ENCODE measurements around the gene HBM.
"Not testable (repeated sequence)": the region's sequence is repeated elsewhere in the genome, so short reads cannot be mapped to it uniquely, and the experiment has no call there.

HBM gene

DNA sequence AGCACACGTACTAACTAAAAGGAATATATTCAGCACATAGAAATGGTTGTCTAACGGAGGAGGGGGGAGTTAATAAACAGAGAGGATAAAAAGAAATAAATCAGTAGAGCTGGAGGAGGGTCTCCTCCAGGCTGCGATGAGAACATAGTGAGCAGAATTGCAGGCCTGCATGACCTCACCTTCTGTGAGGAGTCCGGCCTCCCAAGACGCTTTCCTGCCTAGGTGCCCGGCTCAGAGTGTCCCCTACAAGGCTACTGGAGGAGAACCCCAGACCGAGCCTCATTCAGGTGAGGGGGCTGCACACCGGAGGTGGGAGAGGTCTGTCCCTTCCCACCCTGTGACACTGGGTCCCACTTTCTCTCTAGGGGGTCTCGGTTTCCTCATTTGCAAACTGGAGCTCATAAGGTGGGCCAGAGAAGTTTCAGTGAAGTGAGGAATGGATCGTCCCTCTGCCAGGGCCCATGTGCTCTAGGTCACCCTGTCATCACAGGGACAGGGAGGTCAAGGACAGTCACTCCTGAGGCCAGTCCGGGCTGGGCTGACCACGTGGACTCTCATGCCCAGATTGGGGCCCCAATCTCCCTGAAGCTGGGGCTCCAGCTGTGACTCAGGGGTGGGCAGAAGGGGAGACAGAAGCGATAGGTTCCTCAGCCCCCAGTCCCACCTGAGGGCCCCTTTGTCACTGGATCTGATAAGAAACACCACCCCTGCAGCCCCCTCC lies 3.3 kb upstream of the HBM start:
- WGBS: 91% methylated on average over 13 of the region's 13 CpGs
- Histone ChIP-seq H3K9ac (ENCODE audit: low read depth, low read length) (no peak overlapping the region), H3K27me3 (ENCODE audit: insufficient read depth, low read length) (peaks cover 66% of the 10 kb centered on the region)

GRCh38 chr16:163139-163538 lies 2.6 kb upstream of the HBM start:
- H3K27me3 ChIP-seq (ENCODE audit: insufficient read depth, low read length): peaks cover 66% of the 10 kb centered on the region
- WGBS: 85% methylated on average over 9 of the region's 10 CpGs
- H3K27ac ChIP-seq (ENCODE audit: low read depth, low read length); H3K36me3 ChIP-seq (ENCODE audit: insufficient read depth, low read length); H3K9ac ChIP-seq (ENCODE audit: low read depth, low read length); H3K9me3 ChIP-seq (ENCODE audit: insufficient read depth, low read depth, low read length); H3K4me3 ChIP-seq (ENCODE audit: low read length): not testable (repeated sequence)
- peaks cover 14% of the 10 kb centered on the region for H3K4me1 ChIP-seq (ENCODE audit: insufficient read depth, low read length)

More for the DNA sequence above, 3.3 kb upstream of the HBM start:
- H3K27ac ChIP-seq (ENCODE audit: low read depth, low read length): no peak overlapping the region
- H3K36me3 ChIP-seq (ENCODE audit: insufficient read depth, low read length): no peaks in the 10 kb centered on the region
- no peak overlapping the region for H3K4me3 ChIP-seq (ENCODE audit: low read length)
- H3K4me1 ChIP-seq (ENCODE audit: insufficient read depth, low read length): peaks cover 14% of the 10 kb centered on the region
- no peaks in the 10 kb centered on the region for H3K9me3 ChIP-seq (ENCODE audit: insufficient read depth, low read depth, low read length)

DNA sequence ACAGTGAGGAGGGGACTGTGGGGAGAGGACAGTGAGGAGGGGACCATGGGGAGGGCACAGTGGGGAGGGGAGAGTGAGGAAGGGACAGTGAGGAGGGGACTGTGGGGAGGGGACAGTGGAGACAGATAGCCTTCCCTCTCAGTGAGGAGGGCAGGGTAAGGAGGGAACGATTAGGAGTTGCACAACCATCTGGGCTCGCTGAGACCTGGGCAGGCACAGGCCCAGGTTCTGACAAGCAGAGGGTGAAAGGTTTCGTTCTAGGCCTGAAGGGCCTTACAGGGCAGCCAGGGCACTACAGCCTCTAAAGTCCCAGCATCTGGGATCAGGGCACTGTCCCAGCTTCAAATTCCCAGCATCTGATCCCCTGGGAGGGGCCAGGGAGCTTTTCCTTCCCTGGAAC lies 2.1 kb upstream of the HBM start:
- no CpG with 5 or more reads among the region's 3 CpGs for WGBS
- Histone ChIP-seq H3K27me3 (ENCODE audit: insufficient read depth, low read length) (peaks cover 66% of the 10 kb centered on the region), H3K4me1 (ENCODE audit: insufficient read depth, low read length) (peaks cover 14% of the 10 kb centered on the region)
- H3K36me3 ChIP-seq (ENCODE audit: insufficient read depth, low read length); H3K9me3 ChIP-seq (ENCODE audit: insufficient read depth, low read depth, low read length); H3K4me3 ChIP-seq (ENCODE audit: low read length); H3K9ac ChIP-seq (ENCODE audit: low read depth, low read length); H3K27ac ChIP-seq (ENCODE audit: low read depth, low read length): not testable (repeated sequence)

- not testable (repeated sequence) for H3K9me3 ChIP-seq (ENCODE audit: insufficient read depth, low read depth, low read length)
- H3K4me1 ChIP-seq (ENCODE audit: insufficient read depth, low read length): peaks cover 14% of the 10 kb centered on the region
Observed at GRCh38 chr16:164134-164823, 1.5 kb upstream of the HBM start.

DNA sequence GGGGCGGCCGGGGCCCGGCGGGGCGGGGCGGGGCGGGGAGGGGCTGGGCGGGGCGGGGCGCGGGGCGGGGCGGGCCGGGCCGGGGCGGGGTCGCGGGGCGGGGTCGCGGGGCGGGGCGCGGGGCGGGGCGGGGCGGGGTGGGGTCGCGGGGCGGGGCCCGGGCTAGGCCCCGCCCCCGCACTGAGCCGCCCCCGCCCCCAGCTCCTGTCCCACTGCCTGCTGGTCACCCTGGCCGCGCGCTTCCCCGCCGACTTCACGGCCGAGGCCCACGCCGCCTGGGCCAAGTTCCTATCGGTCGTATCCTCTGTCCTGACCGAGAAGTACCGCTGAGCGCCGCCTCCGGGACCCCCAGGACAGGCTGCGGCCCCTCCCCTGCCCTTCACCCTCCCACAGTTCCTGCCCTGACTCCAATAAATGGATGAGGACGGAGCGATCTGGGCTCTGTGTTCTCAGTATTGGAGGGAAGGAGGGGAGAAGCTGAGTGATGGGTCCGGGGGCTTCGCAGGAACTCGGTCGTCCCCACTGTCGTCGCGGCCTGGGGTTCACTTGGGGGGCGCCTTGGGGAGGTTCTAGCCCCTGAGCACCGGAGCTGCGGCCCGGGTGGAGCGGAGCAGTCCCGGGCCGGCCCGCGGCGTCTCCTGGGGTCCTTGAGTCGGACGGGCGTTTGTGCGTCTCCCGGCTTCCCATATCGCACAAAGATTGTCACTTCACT lies 795 bp upstream of the HBM start:
- Histone ChIP-seq H3K36me3 (ENCODE audit: insufficient read depth, low read length) (no peaks in the 10 kb centered on the region), H3K4me1 (ENCODE audit: insufficient read depth, low read length) (peaks cover 14% of the 10 kb centered on the region), H3K9ac (ENCODE audit: low read depth, low read length) (no peak overlapping the region), H3K27me3 (ENCODE audit: insufficient read depth, low read length) (peaks cover 70% of the 10 kb centered on the region), H3K27ac (ENCODE audit: low read depth, low read length) (no peak overlapping the region), H3K9me3 (ENCODE audit: insufficient read depth, low read depth, low read length) (no peaks in the 10 kb centered on the region), H3K4me3 (ENCODE audit: low read length) (peak overlapping the region; percentile 49)
- 2% methylated on average over 50 of the region's 77 CpGs for WGBS

More at GRCh38 chr16:164134-164823, 1.5 kb upstream of the HBM start:
- peaks cover 68% of the 10 kb centered on the region for H3K27me3 ChIP-seq (ENCODE audit: insufficient read depth, low read length)
- no CpG with 5 or more reads among the region's 80 CpGs for WGBS
- H3K9ac ChIP-seq (ENCODE audit: low read depth, low read length); H3K36me3 ChIP-seq (ENCODE audit: insufficient read depth, low read length); H3K27ac ChIP-seq (ENCODE audit: low read depth, low read length); H3K4me3 ChIP-seq (ENCODE audit: low read length): not testable (repeated sequence)

DNA sequence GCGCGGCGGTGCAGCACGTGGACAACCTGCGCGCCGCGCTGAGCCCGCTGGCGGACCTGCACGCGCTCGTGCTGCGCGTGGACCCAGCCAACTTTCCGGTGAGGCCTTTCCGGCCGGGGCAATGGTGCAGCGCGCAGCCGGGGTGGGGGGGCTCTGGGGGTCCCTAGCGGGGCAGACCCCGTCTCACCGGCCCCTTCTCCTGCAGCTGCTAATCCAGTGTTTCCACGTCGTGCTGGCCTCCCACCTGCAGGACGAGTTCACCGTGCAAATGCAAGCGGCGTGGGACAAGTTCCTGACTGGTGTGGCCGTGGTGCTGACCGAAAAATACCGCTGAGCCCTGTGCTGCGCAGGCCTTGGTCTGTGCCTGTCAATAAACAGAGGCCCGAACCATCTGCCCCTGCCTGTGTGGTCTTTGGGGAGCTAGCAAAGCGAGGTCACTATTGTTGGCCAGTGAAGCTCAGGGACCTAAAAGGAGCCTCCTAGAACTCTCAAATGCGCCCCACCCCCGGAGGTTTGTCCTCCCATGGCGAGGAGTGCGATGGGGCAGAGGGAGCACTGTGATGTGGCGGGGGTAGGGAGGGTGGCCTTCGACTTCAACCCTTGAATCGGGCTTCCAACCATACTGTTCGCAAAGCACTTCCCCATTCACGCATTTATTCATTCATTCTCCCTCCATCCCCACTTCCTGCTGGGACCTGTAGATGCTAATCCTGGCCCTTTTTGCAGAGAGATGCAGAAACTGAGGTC lies 770 bp downstream of the HBM start:
- WGBS: 13% methylated on average over 43 of the region's 45 CpGs
- Histone ChIP-seq H3K4me1 (ENCODE audit: insufficient read depth, low read length) (peaks cover 17% of the 10 kb centered on the region), H3K9me3 (ENCODE audit: insufficient read depth, low read depth, low read length) (no peaks in the 10 kb centered on the region), H3K4me3 (ENCODE audit: low read length) (peak overlapping the region; percentile 49; the same call in 1 of the 2 replicates), H3K9ac (ENCODE audit: low read depth, low read length) (no peak overlapping the region), H3K27me3 (ENCODE audit: insufficient read depth, low read length) (peaks cover 78% of the 10 kb centered on the region), H3K27ac (ENCODE audit: low read depth, low read length) (no peak overlapping the region), H3K36me3 (ENCODE audit: insufficient read depth, low read length) (no peaks in the 10 kb centered on the region)

GRCh38 chr16:167122-167690 lies 1.4 kb downstream of the HBM start:
- peaks cover 81% of the 10 kb centered on the region for H3K27me3 ChIP-seq (ENCODE audit: insufficient read depth, low read length)
- H3K9me3 ChIP-seq (ENCODE audit: insufficient read depth, low read depth, low read length): no peaks in the 10 kb centered on the region
- no peak overlapping the region for H3K27ac ChIP-seq (ENCODE audit: low read depth, low read length)
- H3K36me3 ChIP-seq (ENCODE audit: insufficient read depth, low read length): no peaks in the 10 kb centered on the region
- peak overlapping the region; percentile 49; the same call in 1 of the 2 replicates for H3K4me3 ChIP-seq (ENCODE audit: low read length)
- whole genome bisulfite sequencing: 34% methylated on average over 11 of the region's 11 CpGs
- no peak overlapping the region for H3K9ac ChIP-seq (ENCODE audit: low read depth, low read length)
- H3K4me1 ChIP-seq (ENCODE audit: insufficient read depth, low read length): peaks cover 17% of the 10 kb centered on the region

GRCh38 chr16:168424-168823 lies 2.6 kb downstream of the HBM start:
- WGBS: 82% methylated on average over 6 of the region's 6 CpGs
- H3K27me3 ChIP-seq (ENCODE audit: insufficient read depth, low read length): peaks cover 79% of the 10 kb centered on the region

GRCh38 chr16:169014-169413 lies 3.2 kb downstream of the HBM start:
- peaks cover 17% of the 10 kb centered on the region for H3K4me1 ChIP-seq (ENCODE audit: insufficient read depth, low read length)

More at GRCh38 chr16:168424-168823, 2.6 kb downstream of the HBM start:
- peaks cover 17% of the 10 kb centered on the region for H3K4me1 ChIP-seq (ENCODE audit: insufficient read depth, low read length)
- H3K4me3 ChIP-seq (ENCODE audit: low read length): no peak overlapping the region
- H3K36me3 ChIP-seq (ENCODE audit: insufficient read depth, low read length): no peaks in the 10 kb centered on the region
- no peak overlapping the region for H3K27ac ChIP-seq (ENCODE audit: low read depth, low read length)
- no peak overlapping the region for H3K9ac ChIP-seq (ENCODE audit: low read depth, low read length)
- H3K9me3 ChIP-seq (ENCODE audit: insufficient read depth, low read depth, low read length): no peaks in the 10 kb centered on the region

GRCh38 chr16:170088-170507 lies 4.3 kb downstream of the HBM start:
- not testable (repeated sequence) for H3K4me3 ChIP-seq (ENCODE audit: low read length); H3K9ac ChIP-seq (ENCODE audit: low read depth, low read length); H3K9me3 ChIP-seq (ENCODE audit: insufficient read depth, low read depth, low read length); H3K36me3 ChIP-seq (ENCODE audit: insufficient read depth, low read length); H3K27ac ChIP-seq (ENCODE audit: low read depth, low read length)
- peaks cover 17% of the 10 kb centered on the region for H3K4me1 ChIP-seq (ENCODE audit: insufficient read depth, low read length)
- H3K27me3 ChIP-seq (ENCODE audit: insufficient read depth, low read length): peaks cover 90% of the 10 kb centered on the region
- WGBS: 0% methylated on average over 4 of the region's 5 CpGs

More at GRCh38 chr16:169014-169413, 3.2 kb downstream of the HBM start:
- WGBS: 76% methylated on average over 3 of the region's 3 CpGs
- Histone ChIP-seq H3K9me3 (ENCODE audit: insufficient read depth, low read depth, low read length) (no peaks in the 10 kb centered on the region), H3K4me3 (ENCODE audit: low read length) (no peak overlapping the region), H3K36me3 (ENCODE audit: insufficient read depth, low read length) (no peaks in the 10 kb centered on the region), H3K27ac (ENCODE audit: low read depth, low read length) (no peak overlapping the region), H3K9ac (ENCODE audit: low read depth, low read length) (no peak overlapping the region), H3K27me3 (ENCODE audit: insufficient read depth, low read length) (peaks cover 82% of the 10 kb centered on the region)
